Glutamatergic neuron (in vitro differentiated cells): Measurements from ENCODE around the gene PRRX2. TPM values are rescaled to one million over a fixed set of nuclear protein-coding genes. Genes with fewer than 3 reads are reported as not detected.
A peak's percentile ranks its signal among the peaks of the same experiment; 100 is the strongest.

Source experiments
- DNase-seq: peaks from one replicate; pipeline ENCODE4 v3.0.0; 2022
- H3K27ac Mint-ChIP-seq: one replicate; pipeline ENCODE4 v1.8.0; 2020; ENCODE audit warnings: mild to moderate bottlenecking, mixed read lengths, inconsistent platforms; ENCODE audit not compliant: unreplicated experiment
- H3K27me3 Mint-ChIP-seq: one replicate; pipeline ENCODE4 v1.8.0; 2020; ENCODE audit warnings: mild to moderate bottlenecking, moderate library complexity, mixed read lengths, inconsistent platforms; ENCODE audit not compliant: unreplicated experiment
- H3K36me3 Mint-ChIP-seq: one replicate; pipeline ENCODE4 v1.8.0; 2020; ENCODE audit warnings: mild to moderate bottlenecking, mixed read lengths, inconsistent platforms; ENCODE audit not compliant: unreplicated experiment
- H3K4me1 Mint-ChIP-seq: one replicate; pipeline ENCODE4 v1.8.0; 2020; ENCODE audit warnings: mild to moderate bottlenecking, low read depth, mixed read lengths, inconsistent platforms; ENCODE audit not compliant: unreplicated experiment
- H3K4me3 Mint-ChIP-seq: one replicate; pipeline ENCODE4 v1.8.0; 2020; ENCODE audit warnings: mild to moderate bottlenecking, mixed read lengths, inconsistent platforms; ENCODE audit not compliant: unreplicated experiment
- H3K9me3 Mint-ChIP-seq: one replicate; pipeline ENCODE4 v1.8.0; 2020; ENCODE audit warnings: mild to moderate bottlenecking, moderate library complexity, mixed read lengths, inconsistent platforms; ENCODE audit not compliant: unreplicated experiment
- total RNA-seq: library from RNA; stranded (reverse); fragmentation: NEBNext Ultra II Directional; extraction: Animal tissue kit (Norgen Biotek cat#: 25700); gene quantifications from one replicate; pipeline ENCODE4 v1.2.1, GENCODE V29; 2021; ENCODE audit not compliant: unreplicated experiment
- TF ChIP-seq, protein P1 (sequence below): fragments of 200-600 bp; sonication (generic); IDR thresholded peaks from one replicate; pipeline ENCODE4 v1.5.0; 2021; ENCODE audit not compliant: partially characterized antibody, unreplicated experiment

The PRRX2 gene
- total RNA-seq, 1 donor from 2014 or later = 2.3 TPM

DNA sequence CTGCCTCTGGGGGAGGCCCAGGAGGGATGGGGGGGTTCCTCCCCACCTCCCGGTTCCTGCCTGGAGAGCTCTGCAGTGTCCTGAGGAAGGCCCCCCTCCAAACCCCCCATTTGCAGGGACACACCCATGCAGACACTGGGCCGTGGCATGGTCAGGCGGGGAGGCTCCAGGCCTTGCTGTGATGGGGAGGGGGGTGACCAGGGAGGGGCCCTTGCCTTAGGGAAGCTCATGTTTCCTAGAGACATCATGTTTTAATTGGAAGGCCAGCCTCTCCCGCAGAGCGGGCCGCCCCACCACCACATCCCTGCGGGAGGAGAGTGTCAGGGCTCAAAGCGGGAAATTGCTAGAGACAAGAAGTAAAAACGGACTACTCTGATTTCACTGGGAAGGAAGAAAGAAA, 12.0 kb downstream of the PRRX2 start:
- H3K27me3 Mint-ChIP-seq = peaks cover 7% of the 10 kb centered on the region
- peak overlapping the region; percentile 79 for H3K4me3 Mint-ChIP-seq
- H3K4me1 Mint-ChIP-seq = peaks cover 38% of the 10 kb centered on the region
- peaks cover 6% of the 10 kb centered on the region for H3K9me3 Mint-ChIP-seq
- no peaks in the 10 kb centered on the region for H3K36me3 Mint-ChIP-seq
- H3K27ac Mint-ChIP-seq = peak overlapping the region; percentile 94
- peak; percentile 70 for DNase-seq
- TF ChIP-seq, protein P1, sequence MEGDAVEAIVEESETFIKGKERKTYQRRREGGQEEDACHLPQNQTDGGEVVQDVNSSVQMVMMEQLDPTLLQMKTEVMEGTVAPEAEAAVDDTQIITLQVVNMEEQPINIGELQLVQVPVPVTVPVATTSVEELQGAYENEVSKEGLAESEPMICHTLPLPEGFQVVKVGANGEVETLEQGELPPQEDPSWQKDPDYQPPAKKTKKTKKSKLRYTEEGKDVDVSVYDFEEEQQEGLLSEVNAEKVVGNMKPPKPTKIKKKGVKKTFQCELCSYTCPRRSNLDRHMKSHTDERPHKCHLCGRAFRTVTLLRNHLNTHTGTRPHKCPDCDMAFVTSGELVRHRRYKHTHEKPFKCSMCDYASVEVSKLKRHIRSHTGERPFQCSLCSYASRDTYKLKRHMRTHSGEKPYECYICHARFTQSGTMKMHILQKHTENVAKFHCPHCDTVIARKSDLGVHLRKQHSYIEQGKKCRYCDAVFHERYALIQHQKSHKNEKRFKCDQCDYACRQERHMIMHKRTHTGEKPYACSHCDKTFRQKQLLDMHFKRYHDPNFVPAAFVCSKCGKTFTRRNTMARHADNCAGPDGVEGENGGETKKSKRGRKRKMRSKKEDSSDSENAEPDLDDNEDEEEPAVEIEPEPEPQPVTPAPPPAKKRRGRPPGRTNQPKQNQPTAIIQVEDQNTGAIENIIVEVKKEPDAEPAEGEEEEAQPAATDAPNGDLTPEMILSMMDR = no peak

DNA sequence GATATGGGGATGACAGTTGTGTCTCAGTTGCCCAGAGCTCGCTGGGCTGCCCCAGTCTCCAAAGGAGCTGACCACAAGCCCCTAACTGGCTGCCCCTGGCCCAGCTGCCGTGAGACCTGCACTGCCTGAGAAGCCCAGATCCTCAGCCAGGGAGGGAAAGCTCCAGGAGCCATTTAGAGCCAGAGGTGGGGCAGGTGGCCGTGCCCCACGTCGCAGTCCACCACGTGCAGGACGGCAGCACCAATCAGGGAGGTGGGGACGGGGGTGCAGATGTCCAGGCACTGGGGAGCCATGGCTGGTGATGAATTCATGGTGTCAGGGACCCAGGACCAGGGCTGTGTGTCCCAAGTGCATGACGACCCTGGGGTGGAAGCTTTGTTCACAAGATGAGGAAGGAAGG, 13.4 kb downstream of the PRRX2 start:
- peak overlapping the region; percentile 28 for H3K4me3 Mint-ChIP-seq
- H3K4me1 Mint-ChIP-seq = peaks cover 34% of the 10 kb centered on the region
- DNase-seq = no peak
- TF ChIP-seq, protein P1 = no peak
- H3K27ac Mint-ChIP-seq = peak overlapping the region; percentile 86
- H3K36me3 Mint-ChIP-seq = no peaks in the 10 kb centered on the region
- H3K27me3 Mint-ChIP-seq = peaks cover 7% of the 10 kb centered on the region
- H3K9me3 Mint-ChIP-seq = peaks cover 6% of the 10 kb centered on the region

DNA sequence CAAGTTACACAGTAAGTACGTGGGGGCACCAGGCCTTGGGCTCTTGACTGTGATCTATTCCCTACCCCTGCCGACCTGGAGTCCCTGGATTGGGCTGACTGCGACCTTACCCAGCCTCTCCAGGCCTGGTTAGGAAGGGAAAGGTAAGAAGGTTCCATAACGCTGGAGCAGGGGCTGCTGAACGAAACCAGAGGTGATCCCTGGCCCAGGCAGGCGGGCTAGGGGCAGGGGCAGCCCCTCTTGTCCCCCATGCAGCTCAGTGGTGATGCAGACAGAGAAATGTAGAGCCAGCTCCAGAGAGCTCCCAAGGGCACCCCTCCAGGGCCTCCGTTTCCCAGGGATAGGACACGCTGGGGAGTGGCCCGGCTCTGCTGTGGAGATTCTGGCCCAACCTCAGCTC, 14.1 kb downstream of the PRRX2 start:
- TF ChIP-seq, protein P1 = no peak
- Mint-ChIP-seq H3K27ac (no peak overlapping the region), H3K27me3 (peaks cover 7% of the 10 kb centered on the region), H3K4me1 (peaks cover 32% of the 10 kb centered on the region), H3K4me3 (no peak overlapping the region), H3K9me3 (peaks cover 4% of the 10 kb centered on the region), H3K36me3 (no peaks in the 10 kb centered on the region)
- DNase-seq = no peak

DNA sequence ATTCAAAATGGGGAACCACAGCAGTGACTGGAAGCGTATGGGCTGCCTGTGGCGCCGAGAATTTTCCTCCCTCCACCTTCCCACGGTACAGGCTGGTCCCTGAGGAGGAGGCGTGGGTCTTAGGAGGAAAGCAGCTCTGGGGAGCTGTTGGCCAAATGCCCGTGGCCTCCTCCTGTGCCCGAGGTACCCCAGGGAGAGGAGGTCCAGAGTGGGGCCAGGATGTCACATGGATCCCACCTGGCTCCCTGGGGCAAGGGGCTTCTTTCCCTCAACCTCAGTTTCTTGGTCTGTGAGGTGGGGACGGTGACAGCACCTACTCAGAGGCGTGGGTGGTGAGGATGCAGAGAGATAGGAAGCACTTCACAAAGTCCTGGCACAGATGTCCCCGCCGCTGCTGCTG, 16.5 kb downstream of the PRRX2 start:
- peaks cover 20% of the 10 kb centered on the region for H3K4me1 Mint-ChIP-seq
- H3K27ac Mint-ChIP-seq = no peak overlapping the region
- no peak for DNase-seq
- H3K36me3 Mint-ChIP-seq = no peaks in the 10 kb centered on the region
- no peak overlapping the region for H3K4me3 Mint-ChIP-seq
- TF ChIP-seq, protein P1 = no peak
- peaks cover 3% of the 10 kb centered on the region for H3K27me3 Mint-ChIP-seq
- H3K9me3 Mint-ChIP-seq = no peaks in the 10 kb centered on the region

DNA sequence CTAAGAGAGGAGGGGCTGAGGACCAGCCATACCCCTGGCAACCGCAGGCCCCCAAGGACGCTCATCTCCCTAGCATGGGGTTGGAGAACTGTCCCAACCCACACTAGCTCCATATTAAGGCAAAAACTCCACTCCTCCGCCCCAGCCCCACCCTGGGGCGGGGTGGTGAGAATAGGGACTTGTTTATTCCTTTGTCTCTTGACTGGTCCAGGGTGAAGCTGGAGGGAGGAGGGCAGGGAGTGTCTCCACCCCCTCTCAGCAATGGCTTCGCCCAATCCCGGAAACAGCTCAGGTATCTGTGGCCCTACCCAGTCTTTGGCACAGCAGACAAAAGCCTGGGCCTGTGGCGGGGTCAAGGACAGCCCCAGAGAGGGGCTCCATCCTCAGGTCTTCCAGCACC, 16.9 kb downstream of the PRRX2 start:
- Mint-ChIP-seq H3K4me1 (peaks cover 17% of the 10 kb centered on the region), H3K9me3 (no peaks in the 10 kb centered on the region), H3K36me3 (no peaks in the 10 kb centered on the region), H3K27ac (no peak overlapping the region), H3K27me3 (peaks cover 3% of the 10 kb centered on the region), H3K4me3 (no peak overlapping the region)
- TF ChIP-seq, protein P1 = no peak
- no peak for DNase-seq
